Liver (tissue), 9 donors: ENCODE data around the gene LSAMP. TPM values are rescaled to one million over a fixed set of nuclear protein-coding genes. Genes with fewer than 3 reads are reported as not detected.

Experiments used
- DNase-seq: peaks from one replicate; pipeline ENCODE4 v3.0.0-alpha.2; 2017; ENCODE audit warnings: low spot score
- H3K27ac ChIP-seq, 2 donors: one replicate each; pipeline ENCODE4 v1.7.0; 2013; ENCODE audit warnings: inconsistent platforms in 2 of 2, low read length in 2 of 2, control low read depth in 1 of 2, low read depth in 1 of 2, mild to moderate bottlenecking in 1 of 2
- H3K27me3 ChIP-seq, 4 donors: one replicate each; pipeline versions ENCODE4 v1.6.1 to v1.7.0; 2013; ENCODE audit warnings: low read length in 3 of 4, inconsistent platforms in 1 of 4, mild to moderate bottlenecking in 1 of 4, moderate library complexity in 1 of 4; ENCODE audit not compliant: control insufficient read depth in 4 of 4, insufficient read depth in 4 of 4
- H3K36me3 ChIP-seq, 4 donors: one replicate each; pipeline versions ENCODE4 v1.6.1 to v1.7.0; 2013; ENCODE audit warnings: low read length in 3 of 4, mild to moderate bottlenecking in 3 of 4, low read depth in 1 of 4, moderate library complexity in 1 of 4; ENCODE audit not compliant: control insufficient read depth in 4 of 4, insufficient read depth in 3 of 4
- H3K4me1 ChIP-seq, 4 donors: one replicate each; pipeline versions ENCODE4 v1.6.1 to v1.7.0; 2013; ENCODE audit warnings: low read length in 3 of 4, mild to moderate bottlenecking in 3 of 4, moderate library complexity in 1 of 4; ENCODE audit not compliant: control insufficient read depth in 4 of 4, insufficient read depth in 4 of 4
- H3K4me3 ChIP-seq, 3 donors: one replicate each; pipeline versions ENCODE4 v1.6.1 to v1.7.0; 2013; ENCODE audit warnings: low read length in 3 of 3, control low read depth in 1 of 3, low read depth in 1 of 3, mild to moderate bottlenecking in 1 of 3
- H3K9ac ChIP-seq, 2 donors: one replicate each; pipeline ENCODE4 v1.7.0; 2013; ENCODE audit warnings: low read length in 2 of 2, mild to moderate bottlenecking in 2 of 2, moderate library complexity in 2 of 2, control low read depth in 1 of 2, low read depth in 1 of 2
- H3K9me3 ChIP-seq, 4 donors: one replicate each; pipeline versions ENCODE4 v1.6.1 to v1.7.0; 2013; ENCODE audit warnings: low read length in 3 of 4; ENCODE audit not compliant: control insufficient read depth in 4 of 4
- ATF3 ChIP-seq: IDR thresholded peaks from 2 replicates; pipeline ENCODE4 v1.6.1; 2016; ENCODE audit warnings: antibody characterized with exemption
- CTCF ChIP-seq: fragments of 150-350 bp; IDR thresholded peaks from 2 replicates; pipeline ENCODE4 v1.5.1; 2017; ENCODE audit warnings: improper control_type of control experiment, low read depth, low read length; ENCODE audit not compliant: missing input control
- EGR1 ChIP-seq, 2 donors: IDR thresholded peaks; 2 replicates each; pipeline ENCODE4 v1.6.1; 2016 to 2018; ENCODE audit warnings: antibody characterized with exemption in 2 of 2, low read depth in 2 of 2
- FOXA1 ChIP-seq: IDR thresholded peaks from 2 replicates; pipeline ENCODE4 v1.6.1; 2016; ENCODE audit warnings: antibody characterized with exemption
- FOXA2 ChIP-seq: IDR thresholded peaks from 2 replicates; pipeline ENCODE4 v1.6.1; 2016; ENCODE audit warnings: antibody characterized with exemption
- GABPA ChIP-seq, 2 donors: IDR thresholded peaks in 1 of 2; conservative IDR thresholded peaks in 1 of 2; 2 replicates each; pipeline ENCODE4 v1.6.1; 2016; ENCODE audit warnings: antibody characterized with exemption in 2 of 2, mild to moderate bottlenecking in 1 of 2, moderate library complexity in 1 of 2
- HNF4A ChIP-seq, 2 donors: conservative IDR thresholded peaks; 2 replicates each; pipeline ENCODE4 v1.6.1; 2016; ENCODE audit warnings: antibody characterized with exemption in 2 of 2, mild to moderate bottlenecking in 2 of 2
- HNF4G ChIP-seq: IDR thresholded peaks from 2 replicates; pipeline ENCODE4 v1.6.1; 2016; ENCODE audit warnings: antibody characterized with exemption
- JUND ChIP-seq, 2 donors: IDR thresholded peaks; 2 replicates each; pipeline ENCODE4 v1.6.1; 2016; ENCODE audit warnings: antibody characterized with exemption in 2 of 2
- MAX ChIP-seq: IDR thresholded peaks from 2 replicates; pipeline ENCODE4 v1.6.1; 2016; ENCODE audit warnings: antibody characterized with exemption
- NR2F2 ChIP-seq: IDR thresholded peaks from 2 replicates; pipeline ENCODE4 v1.6.1; 2016; ENCODE audit warnings: antibody characterized with exemption
- RAD21 ChIP-seq, 2 donors: IDR thresholded peaks; 2 replicates each; pipeline ENCODE4 v1.6.1; 2016; ENCODE audit warnings: antibody characterized with exemption in 2 of 2, mild to moderate bottlenecking in 2 of 2
- REST ChIP-seq: IDR thresholded peaks from 2 replicates; pipeline ENCODE4 v1.6.1; 2016; ENCODE audit warnings: antibody characterized with exemption, mild to moderate bottlenecking
- RXRA ChIP-seq, 2 donors: IDR thresholded peaks; 2 replicates each; pipeline ENCODE4 v1.6.1; 2017 to 2018; ENCODE audit warnings: antibody characterized with exemption in 2 of 2, mild to moderate bottlenecking in 1 of 2
- SP1 ChIP-seq: IDR thresholded peaks from 2 replicates; pipeline ENCODE4 v1.6.1; 2018; ENCODE audit warnings: antibody characterized with exemption, mild to moderate bottlenecking
- TAF1 ChIP-seq: conservative IDR thresholded peaks from 2 replicates; pipeline ENCODE4 v1.6.1; 2016; ENCODE audit warnings: antibody characterized with exemption, mild to moderate bottlenecking
- YY1 ChIP-seq: IDR thresholded peaks from 2 replicates; pipeline ENCODE4 v1.6.1; 2016; ENCODE audit warnings: antibody characterized with exemption, mild to moderate bottlenecking
- ZBTB33 ChIP-seq: IDR thresholded peaks from 2 replicates; pipeline ENCODE4 v1.6.1; 2016; ENCODE audit warnings: antibody characterized with exemption
- WGBS: extraction: QIAGEN DNeasy Blood & Tissue Kit; methylation state at CpG from one replicate; pipeline ENCODE4 v1.1.7; 2013; 5-methylcytosine and 5-hydroxymethylcytosine counted together
- polyA plus RNA-seq, 2 donors: library from polyadenylated mRNA; stranded (reverse) in 1 of 2; unstranded in 1 of 2; fragments of 200-250 nt in 1 of 2; fragments of >200 nt in 1 of 2; fragmentation: Nextera tagmentation in 1 of 2; extraction: Ambion mirVana in 1 of 2; gene quantifications; one replicate each; pipeline versions ENCODE4 v1.2.1 to v1.2.3, GENCODE V29; 2013 to 2015
- total RNA-seq, 2 donors: library from RNA; depleted of rRNA; stranded (reverse); fragments of >200 nt; gene quantifications; one replicate each; pipeline ENCODE4 v1.2.3, GENCODE V29; 2014
- donor health status: healthy.
- donor health status: healthy.
- donor health status: healthy.
- donor health status: healthy.
- donor health status: healthy.

LSAMP gene
- total and polyA plus RNA-seq, 4 donors = 0.01 to 0.17 (median 0.06) TPM

GRCh38 chr3:116030131-116030850 is 415.0 kb downstream of the LSAMP start:
- H3K9ac ChIP-seq = no peak overlapping the region
- TF ChIP-seq JUND (IDR thresholded peaks at IDR 0.05) (no peak), RXRA (IDR thresholded peaks at IDR 0.05) (no peak), SP1 (no peak), NR2F2 (no peak), ZBTB33 (no peak), YY1 (no peak), RAD21 (IDR thresholded peaks at IDR 0.05) (no peak), EGR1 (IDR thresholded peaks at IDR 0.05; ENCODE audit: low read depth in 2 of 2) (no peak), FOXA1 (no peak), HNF4G (no peak), HNF4A (conservative IDR thresholded peaks at IDR 0.05) (no peak), ATF3 (no peak)
- H3K27ac ChIP-seq = no peak overlapping the region
- no peaks in the 10 kb centered on the region for H3K9me3 ChIP-seq
- H3K4me3 ChIP-seq = no peak overlapping the region
- WGBS = 66% methylated on average over 5 of the region's 5 CpGs
- no peaks in the 10 kb centered on the region for H3K4me1 ChIP-seq
- DNase-seq = no peak
- no peaks in the 10 kb centered on the region for H3K27me3 ChIP-seq
- H3K36me3 ChIP-seq = no peaks in the 10 kb centered on the region

GRCh38 chr3:116029266-116029665 is 416.0 kb downstream of the LSAMP start:
- TF ChIP-seq SP1 = no peak
- TF ChIP-seq HNF4G = no peak
- no peak for TF ChIP-seq RAD21 (IDR thresholded peaks at IDR 0.05)
- TF ChIP-seq ZBTB33 = no peak
- TF ChIP-seq FOXA2 = no peak
- no peak for TF ChIP-seq ATF3
- TF ChIP-seq HNF4A (conservative IDR thresholded peaks at IDR 0.05) = no peak
- TF ChIP-seq CTCF = no peak
- no peak for TF ChIP-seq FOXA1
- no peak for TF ChIP-seq REST
- no peak for TF ChIP-seq TAF1
- TF ChIP-seq YY1 = no peak
- TF ChIP-seq NR2F2 = no peak
- no peak for TF ChIP-seq EGR1 (IDR thresholded peaks at IDR 0.05; ENCODE audit: low read depth in 2 of 2)
- no peak for TF ChIP-seq GABPA (IDR thresholded peaks at IDR 0.05 in 1 of 2, conservative IDR thresholded peaks at IDR 0.05 in 1 of 2)
- no peak for TF ChIP-seq RXRA (IDR thresholded peaks at IDR 0.05)
- TF ChIP-seq JUND (IDR thresholded peaks at IDR 0.05) = no peak
- TF ChIP-seq MAX = no peak
- Histone ChIP-seq H3K9ac (no peak overlapping the region), H3K4me1 (no peaks in the 10 kb centered on the region), H3K36me3 (no peaks in the 10 kb centered on the region), H3K27me3 (no peaks in the 10 kb centered on the region), H3K27ac (no peak overlapping the region), H3K4me3 (no peak overlapping the region), H3K9me3 (no peaks in the 10 kb centered on the region)
- 70% methylated on average over 2 of the region's 2 CpGs for WGBS
- no peak for DNase-seq
